ENCODE data around the gene CTSS.

The CTSS gene

GRCh38 chr1:150765296-150765976, at the start of gene CTSS:
Gene CTSS, minus strand, starts transcription at chr1:150765778. Its CDS starts 1,015 bp downstream, at chr1:150764763.
- no peak within 1 kb of the TSS for H3K4me3 ChIP-seq (ENCODE audit: low read length)
- DNase-seq (ENCODE audit: low read depth) = no peak
- no peak for TF ChIP-seq CTCF (conservative IDR thresholded peaks at IDR 0.05; ENCODE audit: low read depth, low read length)

- DNase-seq (ENCODE audit: low read depth) = no peak
- no peak overlapping the region for H3K4me3 ChIP-seq (ENCODE audit: low read length)
- TF ChIP-seq CTCF (conservative IDR thresholded peaks at IDR 0.05; ENCODE audit: low read depth, low read length) = peak; percentile 82
Measured at GRCh38 chr1:150813028-150813707, 47.6 kb upstream of the CTSS start.

GRCh38 chr1:150810958-150811659, 45.5 kb upstream of the CTSS start:
- DNase-seq (ENCODE audit: low read depth) = no peak
- no peak overlapping the region for H3K4me3 ChIP-seq (ENCODE audit: low read length)
- no peak for TF ChIP-seq CTCF (conservative IDR thresholded peaks at IDR 0.05; ENCODE audit: low read depth, low read length)

- TF ChIP-seq CTCF (conservative IDR thresholded peaks at IDR 0.05; ENCODE audit: low read depth, low read length) = no peak
- no peak for DNase-seq (ENCODE audit: low read depth)
- H3K4me3 ChIP-seq (ENCODE audit: low read length) = no peak overlapping the region
Measured at GRCh38 chr1:150809651-150810050, 44.1 kb upstream of the CTSS start.

GRCh38 chr1:150808846-150809245, 43.3 kb upstream of the CTSS start:
- no peak overlapping the region for H3K4me3 ChIP-seq (ENCODE audit: low read length)
- TF ChIP-seq CTCF (conservative IDR thresholded peaks at IDR 0.05; ENCODE audit: low read depth, low read length) = no peak
- no peak for DNase-seq (ENCODE audit: low read depth)

- no peak for DNase-seq (ENCODE audit: low read depth)
- H3K4me3 ChIP-seq (ENCODE audit: low read length) = peak within 1 kb of the TSS; percentile 17
- no peak for TF ChIP-seq CTCF (conservative IDR thresholded peaks at IDR 0.05; ENCODE audit: low read depth, low read length)
Measured at GRCh38 chr1:150808121-150808520, 42.5 kb upstream of the CTSS start, which contains the start of gene CTSK. Gene CTSK, minus strand, starts transcription at chr1:150808260. Its CDS starts 1,455 bp downstream, at chr1:150806805.
